Measurements from ENCODE around the gene LPIN2. TPM values are rescaled to one million over a fixed set of nuclear protein-coding genes. Genes with fewer than 3 reads are reported as not detected.

LPIN2 gene
- total RNA-seq, 1 donor from 2014 or later, result 8.2 TPM

- peaks cover 60% of the 10 kb centered on the region for H3K4me1 ChIP-seq
- H3K27ac ChIP-seq (replicated peaks), result no peak overlapping the region
- no peaks in the 10 kb centered on the region for H3K27me3 ChIP-seq (ENCODE audit: low read depth)
- no peak overlapping the region for H3K4me3 ChIP-seq
- DNase-seq, result no peak
- TF ChIP-seq CTCF (IDR thresholded peaks at IDR 0.05; ENCODE audit: borderline replicate concordance), result no peak
- no peaks in the 10 kb centered on the region for H3K9me3 ChIP-seq (replicated peaks)
- H3K36me3 ChIP-seq, result no peaks in the 10 kb centered on the region
- intact Hi-C loops (cut with micrococcal nuclease), result no loop called here
These were observed 43.2 kb downstream of the LPIN2 start for GRCh38 chr18:2969695-2970094.

- no peak for DNase-seq
- H3K4me1 ChIP-seq, result peaks cover 60% of the 10 kb centered on the region
- no peak overlapping the region for H3K4me3 ChIP-seq
- TF ChIP-seq CTCF (IDR thresholded peaks at IDR 0.05; ENCODE audit: borderline replicate concordance), result no peak
- intact Hi-C loops (cut with micrococcal nuclease), result no loop called here
- no peaks in the 10 kb centered on the region for H3K27me3 ChIP-seq (ENCODE audit: low read depth)
- H3K9me3 ChIP-seq (replicated peaks), result no peaks in the 10 kb centered on the region
- no peak overlapping the region for H3K27ac ChIP-seq (replicated peaks)
- H3K36me3 ChIP-seq, result no peaks in the 10 kb centered on the region
These were observed 44.3 kb downstream of the LPIN2 start for GRCh38 chr18:2968606-2969005.

- intact Hi-C loops (cut with micrococcal nuclease), result no loop called here
- Histone ChIP-seq H3K4me3 (no peak overlapping the region), H3K4me1 (peaks cover 59% of the 10 kb centered on the region)
These were observed 45.1 kb downstream of the LPIN2 start for GRCh38 chr18:2967820-2968219.

GRCh38 chr18:2967357-2967756, 45.6 kb downstream of the LPIN2 start:
- no peak for TF ChIP-seq CTCF (IDR thresholded peaks at IDR 0.05; ENCODE audit: borderline replicate concordance)
- no peak overlapping the region for H3K4me3 ChIP-seq
- peaks cover 57% of the 10 kb centered on the region for H3K4me1 ChIP-seq
- H3K27me3 ChIP-seq (ENCODE audit: low read depth), result no peaks in the 10 kb centered on the region
- no peak overlapping the region for H3K27ac ChIP-seq (replicated peaks)
- DNase-seq, result no peak
- H3K36me3 ChIP-seq, result no peaks in the 10 kb centered on the region
- intact Hi-C loops (cut with micrococcal nuclease), result no loop called here
- no peaks in the 10 kb centered on the region for H3K9me3 ChIP-seq (replicated peaks)

More at GRCh38 chr18:2967820-2968219, 45.1 kb downstream of the LPIN2 start:
- no peak for TF ChIP-seq CTCF (IDR thresholded peaks at IDR 0.05; ENCODE audit: borderline replicate concordance)
- no peak for DNase-seq
- Histone ChIP-seq H3K27ac (replicated peaks) (no peak overlapping the region), H3K9me3 (replicated peaks) (no peaks in the 10 kb centered on the region), H3K36me3 (no peaks in the 10 kb centered on the region), H3K27me3 (ENCODE audit: low read depth) (no peaks in the 10 kb centered on the region)

- no peak for TF ChIP-seq CTCF (IDR thresholded peaks at IDR 0.05; ENCODE audit: borderline replicate concordance)
- intact Hi-C loops (cut with micrococcal nuclease), result no loop called here
- no peaks in the 10 kb centered on the region for H3K27me3 ChIP-seq (ENCODE audit: low read depth)
- no peak overlapping the region for H3K27ac ChIP-seq (replicated peaks)
- no peak overlapping the region for H3K4me3 ChIP-seq
- no peaks in the 10 kb centered on the region for H3K36me3 ChIP-seq
- no peaks in the 10 kb centered on the region for H3K9me3 ChIP-seq (replicated peaks)
- peaks cover 57% of the 10 kb centered on the region for H3K4me1 ChIP-seq
- no peak for DNase-seq
These were observed 46.4 kb downstream of the LPIN2 start for GRCh38 chr18:2966560-2966959.

GRCh38 chr18:2965797-2966196, 47.1 kb downstream of the LPIN2 start:
- Histone ChIP-seq H3K4me3 (no peak overlapping the region), H3K36me3 (no peaks in the 10 kb centered on the region), H3K9me3 (replicated peaks) (no peaks in the 10 kb centered on the region), H3K27ac (replicated peaks) (no peak overlapping the region), H3K27me3 (ENCODE audit: low read depth) (no peaks in the 10 kb centered on the region), H3K4me1 (peaks cover 57% of the 10 kb centered on the region)
- no peak for TF ChIP-seq CTCF (IDR thresholded peaks at IDR 0.05; ENCODE audit: borderline replicate concordance)
- DNase-seq, result no peak
- intact Hi-C loops (cut with micrococcal nuclease), result no loop called here
